ENCODE results near the gene ADORA1. TPM values are rescaled to one million over a fixed set of nuclear protein-coding genes. Genes with fewer than 3 reads are reported as not detected.

ADORA1 gene
- total RNA-seq, 2 experiments from 2014 or later, result not detected

DNA sequence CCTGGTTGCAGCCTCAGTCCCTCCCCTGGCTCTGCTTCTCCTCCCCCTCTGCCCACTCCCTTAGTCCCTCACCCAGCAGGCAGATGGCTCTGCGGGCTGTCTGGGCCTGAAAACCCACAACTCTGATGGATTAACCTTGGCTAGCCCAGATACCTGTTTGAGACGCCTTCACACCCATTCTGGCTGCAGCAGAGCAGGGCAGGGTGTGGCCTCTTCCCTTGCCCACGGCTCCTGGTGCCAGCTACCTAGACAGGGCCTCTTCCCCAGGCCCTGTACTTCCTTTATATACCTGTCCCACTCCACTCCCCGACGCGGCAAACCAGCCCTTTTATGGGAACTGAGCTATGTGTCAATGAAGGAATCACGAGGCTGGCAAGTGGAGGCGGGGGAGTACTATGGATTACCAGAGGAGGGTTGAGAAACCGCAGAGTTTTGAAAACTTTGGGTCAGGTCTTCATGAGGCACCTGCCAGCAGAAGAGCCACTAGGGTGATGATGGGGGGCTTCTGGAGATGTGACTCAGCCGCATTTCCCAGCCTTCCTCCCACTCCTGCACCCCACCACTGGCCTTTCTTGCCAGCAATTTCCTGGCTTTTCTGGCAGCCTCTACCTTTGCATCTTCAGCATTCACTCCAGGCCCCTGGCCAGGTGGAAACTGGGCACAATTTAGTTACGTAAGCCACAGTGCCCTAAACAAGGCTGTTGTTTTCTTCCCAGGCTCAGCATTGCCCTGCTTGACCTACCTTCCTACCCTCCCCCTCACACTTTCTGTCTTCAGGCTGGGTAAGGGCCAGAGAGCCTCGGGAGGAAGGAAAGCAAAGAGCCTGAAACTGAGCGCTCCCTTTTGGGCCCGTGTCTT, 59.1 kb downstream of the ADORA1 start, which contains the start of gene CHI3L1:
Gene CHI3L1, minus strand, starts transcription at position 259 of the 858 bp plus-strand sequence. Its CDS starts 81 bp downstream, at position 178.
- intact Hi-C loops (cut with micrococcal nuclease), result no loop called here
- DNase-seq (peak; percentile 7), ATAC-seq (peak; percentile 53)
- Mint-ChIP-seq H3K4me3 (no peak within 1 kb of the TSS), H3K9me3 (no peaks in the 10 kb centered on the region), H3K36me3 (ENCODE audit: low read depth) (no peaks in the 10 kb centered on the region), H3K27me3 (peaks cover 2% of the 10 kb centered on the region), H3K27ac (no peak within 1 kb of the TSS), H3K4me1 (ENCODE audit: low read depth) (peaks cover 4% of the 10 kb centered on the region)
- ChIA-PET CTCF (interaction anchor here (0.6 to 1.1 kb wide), 2 partner anchors 13 to 15 kb away, joined by 3 read pairs; no protein-coding TSS in a partner anchor), POLR2A (no interaction called here)
- TF ChIP-seq, protein P1, sequence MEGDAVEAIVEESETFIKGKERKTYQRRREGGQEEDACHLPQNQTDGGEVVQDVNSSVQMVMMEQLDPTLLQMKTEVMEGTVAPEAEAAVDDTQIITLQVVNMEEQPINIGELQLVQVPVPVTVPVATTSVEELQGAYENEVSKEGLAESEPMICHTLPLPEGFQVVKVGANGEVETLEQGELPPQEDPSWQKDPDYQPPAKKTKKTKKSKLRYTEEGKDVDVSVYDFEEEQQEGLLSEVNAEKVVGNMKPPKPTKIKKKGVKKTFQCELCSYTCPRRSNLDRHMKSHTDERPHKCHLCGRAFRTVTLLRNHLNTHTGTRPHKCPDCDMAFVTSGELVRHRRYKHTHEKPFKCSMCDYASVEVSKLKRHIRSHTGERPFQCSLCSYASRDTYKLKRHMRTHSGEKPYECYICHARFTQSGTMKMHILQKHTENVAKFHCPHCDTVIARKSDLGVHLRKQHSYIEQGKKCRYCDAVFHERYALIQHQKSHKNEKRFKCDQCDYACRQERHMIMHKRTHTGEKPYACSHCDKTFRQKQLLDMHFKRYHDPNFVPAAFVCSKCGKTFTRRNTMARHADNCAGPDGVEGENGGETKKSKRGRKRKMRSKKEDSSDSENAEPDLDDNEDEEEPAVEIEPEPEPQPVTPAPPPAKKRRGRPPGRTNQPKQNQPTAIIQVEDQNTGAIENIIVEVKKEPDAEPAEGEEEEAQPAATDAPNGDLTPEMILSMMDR (IDR thresholded peaks at IDR 0.05), result no peak

DNA sequence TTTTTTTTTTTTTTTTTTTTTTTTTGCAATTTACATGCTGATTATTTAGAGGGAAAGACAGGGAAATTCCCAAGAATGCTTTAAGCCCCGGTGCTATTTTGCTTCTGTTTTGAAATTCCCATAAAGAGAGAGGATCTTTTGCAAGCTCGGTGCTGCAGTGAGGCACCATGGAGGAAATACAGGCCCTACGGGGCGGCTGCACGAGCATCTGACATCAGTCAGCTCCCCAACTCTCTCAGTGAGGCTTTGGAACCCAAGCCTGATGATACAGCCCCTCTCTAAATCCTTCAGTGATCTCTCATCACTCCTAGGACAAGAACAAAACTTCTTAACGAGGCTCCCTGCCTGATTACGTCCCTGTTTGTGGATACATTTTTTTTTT, 59.8 kb downstream of the ADORA1 start:
- Mint-ChIP-seq H3K27me3 (peaks cover 2% of the 10 kb centered on the region), H3K9me3 (no peaks in the 10 kb centered on the region), H3K4me1 (ENCODE audit: low read depth) (peaks cover 4% of the 10 kb centered on the region), H3K36me3 (ENCODE audit: low read depth) (no peaks in the 10 kb centered on the region), H3K27ac (no peak overlapping the region), H3K4me3 (no peak overlapping the region)
- intact Hi-C loops (cut with micrococcal nuclease), result no loop called here
- TF ChIP-seq, protein P1 (IDR thresholded peaks at IDR 0.05), result no peak
- DNase-seq (no peak), ATAC-seq (no peak)
- ChIA-PET CTCF (no interaction called here), POLR2A (no interaction called here)

DNA sequence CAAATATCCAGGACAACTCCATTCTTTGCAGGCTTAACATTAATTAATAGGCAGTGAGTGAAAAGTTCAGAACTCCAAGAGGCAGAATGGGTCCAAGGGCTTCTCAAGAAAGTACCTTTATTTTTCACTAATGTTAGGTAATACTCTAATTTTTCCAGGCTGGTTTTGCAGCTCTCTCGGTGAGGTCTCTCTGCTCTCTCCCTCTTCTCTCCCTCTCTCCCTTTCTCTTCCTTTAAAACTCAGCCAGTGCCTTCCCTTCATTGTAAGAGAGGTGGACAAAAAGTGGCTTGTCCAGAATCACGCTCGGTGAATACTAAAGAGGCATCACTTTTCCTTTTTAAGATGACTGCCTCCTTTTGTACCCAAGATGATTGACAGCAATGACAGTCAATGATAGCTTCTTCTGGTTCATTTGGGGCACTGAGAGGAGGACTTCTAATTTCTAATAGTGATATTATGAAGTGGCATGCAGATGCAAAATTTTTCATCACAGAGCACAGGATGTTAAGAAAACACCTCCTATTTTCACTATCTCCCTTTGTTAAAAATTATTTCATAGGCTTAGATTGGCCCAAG, 60.3 kb downstream of the ADORA1 start:
- Mint-ChIP-seq H3K27me3 (peaks cover 2% of the 10 kb centered on the region), H3K4me3 (no peak overlapping the region), H3K9me3 (no peaks in the 10 kb centered on the region), H3K36me3 (ENCODE audit: low read depth) (no peaks in the 10 kb centered on the region), H3K4me1 (ENCODE audit: low read depth) (peaks cover 4% of the 10 kb centered on the region), H3K27ac (no peak overlapping the region)
- TF ChIP-seq, protein P1 (IDR thresholded peaks at IDR 0.05), result no peak
- ChIA-PET CTCF (no interaction called here), POLR2A (no interaction called here)
- ATAC-seq, result no peak
- intact Hi-C loops (cut with micrococcal nuclease), result no loop called here
- no peak for DNase-seq

- Mint-ChIP-seq H3K36me3 (ENCODE audit: low read depth) (no peaks in the 10 kb centered on the region), H3K4me3 (no peak overlapping the region), H3K27me3 (peaks cover 2% of the 10 kb centered on the region), H3K27ac (no peak overlapping the region), H3K4me1 (ENCODE audit: low read depth) (peaks cover 4% of the 10 kb centered on the region), H3K9me3 (no peaks in the 10 kb centered on the region)
- no peak for DNase-seq
- TF ChIP-seq, protein P1 (IDR thresholded peaks at IDR 0.05), result no peak
- CTCF ChIA-PET, result no interaction called here
- intact Hi-C loops (cut with micrococcal nuclease), result no loop called here
- no peak for ATAC-seq
- POLR2A ChIA-PET, result no interaction called here
These were observed 61.2 kb downstream of the ADORA1 start for GRCh38 chr1:203188686-203189232.

- H3K27ac Mint-ChIP-seq, result no peak overlapping the region
- TF ChIP-seq, protein P1 (IDR thresholded peaks at IDR 0.05), result no peak
- H3K27me3 Mint-ChIP-seq, result peaks cover 2% of the 10 kb centered on the region
- H3K9me3 Mint-ChIP-seq, result no peaks in the 10 kb centered on the region
- ChIA-PET CTCF (interaction anchor here (0.9 kb wide), 1 partner anchor 78 kb away, joined by 3 read pairs; no protein-coding TSS in a partner anchor), POLR2A (no interaction called here)
- DNase-seq (no peak), ATAC-seq (no peak)
- peaks cover 4% of the 10 kb centered on the region for H3K4me1 Mint-ChIP-seq (ENCODE audit: low read depth)
- intact Hi-C loops (cut with micrococcal nuclease), result no loop called here
- H3K4me3 Mint-ChIP-seq, result no peak overlapping the region
- H3K36me3 Mint-ChIP-seq (ENCODE audit: low read depth), result no peaks in the 10 kb centered on the region
These were observed 62.4 kb downstream of the ADORA1 start for GRCh38 chr1:203189951-203190352.

All from activated CD8-positive, alpha-beta T cell treated with anti-CD3 and anti-CD28 coated beads for 36 hours (primary cell).